Stimulated activated CD4-positive, alpha-beta T cell treated with anti-CD3 and anti-CD28 coated beads, Interleukin-4, amount 100 ng/mL, for 48 hours (primary cell): ENCODE data around the gene CCDC24.

Experiments used
- DNase-seq, 2 donors: peaks; one replicate each; pipeline ENCODE4 v3.0.0-alpha.2; 2020; ENCODE audit warnings: low read depth in 2 of 2

The CCDC24 gene

DNA sequence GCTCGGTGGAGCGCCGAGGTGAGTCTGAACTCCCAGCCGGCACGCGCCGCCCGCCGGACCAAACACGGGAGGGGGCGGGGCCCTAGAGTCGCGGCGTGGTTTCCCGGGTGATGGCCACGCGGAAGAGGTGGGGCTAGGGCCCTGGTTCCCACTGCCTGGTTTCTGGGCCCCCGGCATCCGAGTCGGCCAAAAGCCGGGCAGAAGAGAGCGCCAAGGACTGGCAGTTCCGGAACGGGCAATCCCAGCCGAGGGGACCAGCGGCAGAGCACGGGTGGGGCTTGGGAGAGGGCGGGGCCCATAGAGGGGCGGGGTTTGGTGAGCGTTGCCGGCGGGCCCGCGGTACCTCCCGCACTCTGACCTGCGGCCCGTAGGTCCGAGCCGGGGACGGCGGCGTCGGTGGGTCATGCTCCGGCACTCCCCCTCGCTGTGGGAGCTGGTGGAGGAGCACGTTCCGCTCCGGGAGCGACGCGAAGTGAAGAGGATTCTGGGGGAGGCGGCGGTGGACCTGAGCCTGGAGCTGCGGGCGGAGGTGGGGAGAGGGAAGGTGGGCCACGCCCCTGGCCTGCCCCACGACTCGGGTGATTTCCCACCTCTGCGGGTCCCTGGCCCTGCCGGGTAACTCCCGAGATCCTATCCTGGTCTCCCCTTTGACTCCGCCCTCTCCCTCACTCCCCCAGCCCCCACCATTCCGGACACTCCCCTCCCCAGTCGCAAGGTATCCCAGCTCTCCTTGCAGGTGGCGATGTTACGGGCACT, at the start of gene CCDC24:
CCDC24 (plus strand) TSS at position 124 of the 756 bp plus-strand sequence; CDS start at position 404, 280 bp downstream.
- DNase-seq, result peak; percentile 60 to 76

DNA sequence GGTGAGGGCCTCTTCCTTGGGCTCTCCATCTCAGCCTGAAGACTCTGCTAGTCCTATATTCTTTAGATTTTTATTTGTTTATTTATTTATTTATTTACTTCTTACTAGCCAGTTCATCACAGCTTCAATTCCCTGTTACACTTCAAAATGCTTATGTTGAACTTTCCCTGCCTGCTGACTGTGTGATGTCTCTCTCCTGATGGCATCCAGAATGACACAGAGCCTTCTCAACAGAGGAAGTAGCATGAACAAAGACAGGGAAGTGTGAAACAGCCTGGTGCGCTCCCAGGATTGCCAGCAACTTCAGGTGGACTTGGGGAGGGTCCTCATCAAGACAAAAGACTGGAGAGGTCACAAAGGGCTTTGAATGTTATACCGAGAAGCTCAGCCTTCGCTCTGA, 49.0 kb upstream of the CCDC24 start:
- no peak for DNase-seq

DNA sequence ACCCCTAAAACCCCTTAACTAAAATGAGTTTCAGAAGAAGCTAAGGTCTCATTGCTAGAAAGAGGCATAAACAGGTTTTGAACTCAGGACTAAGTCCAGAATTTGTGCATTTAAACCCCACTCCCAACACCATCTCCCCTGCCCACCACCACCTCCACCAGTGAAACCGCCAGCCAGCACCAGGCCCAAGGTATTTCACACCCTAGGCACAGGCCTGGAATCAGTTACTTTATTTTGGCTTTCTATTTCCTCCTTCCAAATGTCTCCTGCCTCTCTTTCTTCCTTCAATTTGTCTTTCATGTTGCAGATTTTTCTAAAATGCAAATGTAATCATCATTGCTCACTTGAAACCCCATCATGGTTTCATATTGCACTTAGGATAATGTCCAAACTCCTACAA, 46.5 kb upstream of the CCDC24 start:
- DNase-seq, result no peak

DNA sequence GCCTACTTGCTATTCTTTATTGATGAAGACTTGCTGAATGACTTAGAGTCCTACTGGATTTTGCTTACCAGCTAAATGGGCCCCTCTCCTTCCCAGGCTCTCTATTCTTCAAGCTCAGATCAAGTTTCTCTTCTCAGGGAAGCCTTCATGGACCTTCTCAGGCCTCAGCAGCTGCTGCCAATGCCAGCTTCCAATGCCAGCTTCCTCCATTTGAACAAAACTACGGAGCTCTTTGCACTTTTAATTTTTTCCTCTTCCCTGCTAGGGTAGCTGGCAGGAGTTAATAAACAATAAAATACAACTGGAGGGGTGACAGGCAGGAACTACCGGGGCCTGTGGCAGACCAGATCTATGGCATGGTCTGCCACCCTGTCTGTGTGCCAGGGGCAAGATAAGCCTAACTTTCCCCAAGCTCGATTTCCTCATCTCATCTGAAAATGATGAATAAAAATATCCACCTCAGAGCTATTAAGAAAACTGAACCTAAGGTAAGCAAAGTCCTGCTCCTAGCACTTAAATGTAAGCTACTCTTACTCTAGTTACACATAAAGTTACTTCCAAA, 45.6 kb upstream of the CCDC24 start:
- no peak for DNase-seq

DNA sequence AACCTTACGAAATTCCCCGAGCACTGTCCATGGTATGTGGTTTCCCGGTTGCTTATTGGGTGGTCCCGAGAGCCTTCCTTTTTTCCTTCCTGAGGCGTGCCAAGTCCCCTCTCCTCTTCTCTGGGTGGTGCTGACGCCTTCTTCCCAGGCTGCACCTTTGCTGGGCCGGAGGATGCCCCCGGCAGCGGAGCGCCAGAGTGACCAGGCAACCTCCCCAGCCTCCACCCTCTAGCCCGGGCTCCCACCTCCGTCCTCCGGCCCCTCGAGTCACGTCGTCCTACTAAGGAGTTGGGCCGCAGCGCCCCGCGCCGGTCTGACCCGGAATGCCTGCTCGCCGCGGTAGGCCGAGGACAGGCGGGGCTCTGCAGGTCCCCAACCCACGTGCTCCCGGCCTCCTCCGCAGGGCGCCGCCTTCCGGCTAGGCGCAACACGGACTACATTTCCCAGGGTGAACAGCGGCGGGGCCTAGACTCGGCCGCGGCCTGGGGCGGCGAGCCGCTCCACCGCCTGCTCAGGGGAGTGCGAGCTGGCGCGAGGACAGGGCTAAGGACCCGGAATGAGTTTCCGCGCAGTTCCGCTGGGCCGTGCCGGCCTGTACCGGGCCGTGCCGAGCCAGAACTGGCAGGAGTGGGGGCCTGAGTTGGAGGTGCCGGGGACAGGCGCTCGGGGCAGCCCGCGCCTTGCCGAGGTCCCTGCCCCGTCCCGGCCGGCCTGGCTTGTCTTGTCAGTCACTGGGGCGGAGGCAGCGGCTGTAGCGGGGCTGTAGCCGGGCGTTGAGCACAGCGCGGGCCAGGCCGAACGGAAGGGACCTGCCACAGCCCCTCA, 45.0 kb upstream of the CCDC24 start, which contains the start of gene IPO13:
IPO13 (plus strand) TSS at position 715 of the 825 bp plus-strand sequence. CDS start 651 bp downstream, outside the sequence.
- peak; percentile 90 to 95 for DNase-seq

DNA sequence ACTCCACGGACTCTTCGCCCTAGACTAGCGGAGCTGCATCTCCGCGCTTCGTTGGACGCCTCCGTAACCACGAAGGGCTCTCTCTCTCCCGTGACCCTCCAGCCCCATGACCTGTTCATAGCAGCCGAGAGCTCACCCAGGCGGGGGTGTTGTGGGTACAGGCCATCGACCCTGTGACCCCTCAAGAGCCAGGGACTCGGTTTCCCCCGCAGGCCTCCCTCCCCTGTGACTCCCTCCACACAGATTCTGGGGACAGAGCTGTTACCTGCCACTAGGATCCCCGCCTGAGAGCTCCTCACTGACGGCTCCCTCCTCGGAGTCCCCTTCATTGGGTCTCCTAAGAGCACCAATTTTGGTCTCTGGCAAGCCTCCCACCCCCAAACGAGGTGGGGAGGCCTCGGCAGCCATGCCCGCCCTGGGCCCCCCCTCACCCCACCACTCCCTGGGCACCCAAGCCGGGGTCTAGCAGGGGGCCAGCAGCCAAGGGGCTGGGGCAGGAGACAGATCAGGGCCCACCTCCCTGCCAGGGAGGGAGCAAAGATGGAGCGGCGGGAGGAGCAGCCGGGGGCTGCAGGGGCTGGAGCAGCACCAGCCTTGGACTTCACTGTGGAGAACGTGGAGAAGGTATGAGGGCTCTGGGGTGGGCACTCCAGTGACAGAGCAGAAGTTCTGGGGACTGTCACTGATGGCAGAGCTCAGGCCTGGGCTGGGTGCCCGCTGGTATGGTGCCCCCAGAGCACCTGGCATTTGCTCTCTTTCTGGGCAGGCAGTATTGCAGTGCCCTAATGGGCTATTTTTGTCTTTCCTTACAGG, 44.1 kb upstream of the CCDC24 start:
- no peak for DNase-seq

DNA sequence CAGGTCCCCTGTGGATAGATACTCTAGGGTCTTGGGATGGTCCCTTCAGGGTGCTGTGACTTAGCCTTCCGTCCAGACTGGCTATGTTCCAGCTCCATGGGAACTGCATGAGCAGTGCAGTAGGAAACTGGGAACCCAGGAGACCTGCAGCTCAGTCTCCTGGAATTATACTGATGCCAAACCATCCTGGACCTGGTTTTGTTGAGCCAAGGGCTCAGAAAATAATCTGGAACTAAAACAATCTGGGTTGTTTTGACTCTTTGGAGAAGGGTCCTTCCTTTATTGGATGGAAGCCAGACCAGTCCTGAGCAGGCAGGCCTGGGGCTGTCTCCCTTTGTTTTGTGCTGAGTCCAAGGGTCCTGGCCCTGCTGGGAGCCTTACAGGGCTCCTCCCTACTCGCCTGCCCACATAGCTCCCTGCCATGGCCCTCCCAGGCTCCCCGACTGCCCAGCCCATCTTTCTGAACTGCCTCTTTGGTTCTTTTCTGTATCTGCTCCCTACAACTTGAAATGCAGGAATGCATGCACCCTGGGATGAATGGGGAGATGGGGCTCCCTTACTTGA, 43.4 kb upstream of the CCDC24 start:
- no peak for DNase-seq

DNA sequence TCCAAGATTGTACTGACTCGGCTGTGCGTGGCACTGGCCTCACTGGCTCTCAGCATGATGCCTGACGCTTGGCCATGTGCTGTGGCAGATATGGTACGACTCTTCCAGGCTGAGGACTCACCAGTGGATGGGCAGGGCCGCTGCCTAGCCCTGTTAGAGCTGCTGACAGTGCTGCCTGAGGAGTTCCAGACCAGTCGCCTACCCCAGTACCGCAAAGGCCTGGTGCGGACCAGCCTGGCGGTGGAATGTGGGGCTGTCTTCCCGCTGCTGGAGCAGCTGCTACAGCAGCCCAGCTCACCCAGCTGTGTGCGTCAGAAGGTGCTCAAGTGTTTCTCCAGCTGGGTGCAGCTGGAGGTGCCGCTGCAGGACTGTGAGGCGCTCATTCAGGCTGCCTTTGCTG, 41.7 kb upstream of the CCDC24 start:
- DNase-seq, result no peak

DNA sequence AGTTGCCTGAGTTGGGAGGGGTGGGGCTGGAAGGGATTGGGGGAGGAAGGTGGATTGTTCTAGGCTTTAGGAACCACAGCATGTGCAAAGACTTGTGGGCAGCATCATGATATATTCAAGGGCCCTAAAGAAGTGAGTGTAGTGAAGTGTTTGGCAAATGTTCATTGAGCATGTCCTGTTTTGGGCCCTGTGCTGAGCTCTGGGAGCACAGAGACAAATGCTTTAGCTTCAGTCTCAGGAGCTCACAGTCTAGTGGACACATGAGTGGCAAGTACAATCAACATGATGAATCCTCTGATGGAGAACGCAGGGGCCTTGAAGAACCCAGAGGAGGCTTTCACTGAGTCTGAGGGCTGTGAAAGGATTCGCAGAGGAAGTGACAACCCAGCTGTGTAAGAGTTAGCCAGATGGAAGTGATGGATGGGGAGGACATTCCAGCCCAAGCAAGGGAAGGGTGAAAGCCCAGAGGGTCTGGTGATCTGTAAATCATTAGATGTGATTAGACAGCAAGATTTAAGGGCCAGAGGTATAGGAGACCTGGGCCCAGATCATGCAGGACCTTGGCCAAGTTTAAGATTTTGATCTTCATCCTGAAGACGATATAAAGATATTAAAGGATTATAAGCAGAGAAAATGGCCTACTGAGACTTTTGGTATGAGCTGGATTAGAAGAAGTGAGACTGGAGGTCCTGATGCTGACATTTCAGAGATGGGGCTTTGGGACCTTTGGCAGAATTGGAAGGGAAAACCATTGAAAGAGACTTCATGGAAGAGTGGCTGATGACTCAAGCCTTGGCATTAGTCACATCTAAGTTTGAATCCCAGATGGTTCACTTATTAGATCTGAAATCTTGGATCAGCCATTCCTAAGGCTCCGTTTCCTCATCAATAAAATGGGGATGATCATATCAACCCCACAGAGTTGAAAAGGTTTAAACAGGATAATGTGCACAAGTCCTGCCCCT, 40.1 kb upstream of the CCDC24 start:
- DNase-seq, result no peak

DNA sequence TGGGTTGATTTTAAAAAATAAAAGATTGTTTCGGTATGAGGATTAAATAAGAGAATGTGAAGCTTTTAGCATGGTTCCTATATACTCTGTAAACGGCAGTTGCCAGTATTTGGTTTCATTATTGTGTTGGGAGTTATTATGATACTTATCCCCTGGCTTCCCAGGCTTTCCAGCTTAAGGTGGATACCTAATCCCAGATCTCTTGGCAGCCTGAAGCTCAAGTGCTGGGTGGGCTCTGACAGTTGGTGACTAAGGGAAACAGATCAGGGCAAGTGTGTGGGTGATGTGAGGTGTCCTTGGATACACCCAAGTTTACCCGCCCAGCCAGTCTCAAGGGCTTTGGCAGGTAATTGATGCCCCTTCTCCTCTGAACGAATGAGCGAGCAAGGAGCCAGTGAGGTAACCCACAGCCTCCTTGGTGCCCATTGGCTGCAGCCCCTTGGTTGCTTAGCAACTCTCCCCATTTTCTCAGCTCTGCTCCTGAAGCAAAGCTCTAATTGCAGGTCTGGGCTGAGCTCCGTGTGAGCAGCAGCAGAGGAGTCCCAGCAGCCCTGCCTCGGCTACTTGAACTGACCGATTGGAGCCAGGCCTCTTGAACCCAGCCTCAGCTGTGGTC, 38.6 kb upstream of the CCDC24 start:
- no peak for DNase-seq

DNA sequence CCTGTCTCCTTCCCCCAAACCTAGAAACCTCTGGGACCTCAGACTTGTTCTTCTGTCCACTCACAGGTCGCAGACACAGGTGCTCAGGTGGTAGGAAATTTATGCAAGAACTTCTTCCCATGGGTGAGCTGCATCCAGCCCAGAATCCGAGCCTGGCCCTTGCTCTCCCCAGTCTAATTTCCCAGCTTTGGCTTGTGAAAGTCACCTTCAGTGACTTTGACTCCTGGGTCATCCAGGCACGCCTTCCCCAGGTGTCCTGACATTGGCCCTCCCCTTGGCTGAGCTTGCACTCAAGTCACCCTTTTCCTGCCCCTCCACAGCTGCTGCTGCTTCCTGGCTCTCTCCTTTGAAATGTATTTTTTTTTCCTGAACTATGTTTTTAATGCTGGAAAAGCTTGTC, 38.0 kb upstream of the CCDC24 start:
- no peak for DNase-seq

DNA sequence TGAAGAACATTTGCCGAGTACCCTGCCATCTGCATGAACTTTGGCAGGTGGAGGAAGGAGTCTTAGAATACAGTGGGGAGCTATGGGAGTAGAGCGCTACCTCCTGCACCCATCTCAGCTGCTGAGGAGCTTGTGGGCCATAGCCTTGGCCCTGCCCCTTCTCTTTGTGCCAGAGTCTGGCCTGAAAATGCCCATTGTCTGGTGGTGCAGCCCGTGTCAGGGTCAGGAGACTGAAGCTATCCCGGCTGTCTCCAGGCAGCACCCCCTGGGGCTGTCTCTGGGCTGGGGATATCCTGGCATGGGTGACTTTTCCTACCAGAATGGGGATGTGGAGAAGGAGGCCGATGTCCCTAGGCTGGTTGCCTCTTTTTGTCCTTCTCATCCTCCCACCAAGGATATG, 37.4 kb upstream of the CCDC24 start:
- no peak for DNase-seq

DNA sequence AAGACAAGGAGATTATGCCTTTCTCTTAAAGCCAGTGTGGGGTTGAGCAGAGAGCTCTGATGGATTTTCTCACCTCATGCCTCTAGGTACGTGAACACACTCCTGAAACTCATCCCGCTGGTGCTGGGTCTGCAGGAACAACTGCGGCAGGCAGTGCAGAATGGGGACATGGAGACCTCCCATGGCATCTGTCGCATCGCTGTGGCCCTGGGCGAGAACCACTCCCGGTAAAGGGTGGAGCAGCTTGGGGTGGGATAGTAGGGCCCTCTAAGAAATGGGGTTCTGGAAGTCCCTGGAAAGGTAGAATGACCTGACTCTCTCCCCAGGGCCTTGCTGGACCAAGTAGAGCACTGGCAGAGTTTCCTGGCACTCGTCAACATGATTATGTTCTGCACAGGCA, 35.2 kb upstream of the CCDC24 start:
- DNase-seq, result no peak

DNA sequence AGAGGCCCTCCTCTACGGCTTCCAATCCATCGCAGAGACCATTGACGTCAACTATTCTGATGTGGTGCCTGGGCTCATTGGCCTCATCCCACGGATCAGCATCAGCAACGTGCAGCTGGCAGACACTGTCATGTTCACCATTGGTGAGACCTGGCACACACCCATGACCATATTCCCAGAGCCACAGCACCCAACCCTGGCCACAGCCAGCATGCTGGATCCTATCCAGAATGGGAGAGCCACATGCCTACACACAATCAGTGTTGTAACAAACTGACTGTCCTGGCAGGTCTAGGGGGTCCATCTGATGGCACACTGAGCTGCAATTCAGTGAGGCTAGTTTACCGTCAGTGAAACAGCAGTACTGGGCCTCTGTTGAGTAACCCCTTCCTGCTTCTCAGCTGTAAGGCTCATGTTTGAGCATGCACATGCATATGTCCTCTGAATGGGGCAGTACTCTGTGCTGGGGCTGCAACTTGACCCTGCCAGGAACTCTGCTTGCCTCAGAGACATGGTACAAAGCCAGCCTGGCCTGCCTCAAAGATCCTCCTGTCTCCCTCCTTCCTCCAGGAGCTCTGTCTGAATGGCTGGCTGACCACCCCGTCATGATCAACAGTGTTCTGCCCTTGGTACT, 33.9 kb upstream of the CCDC24 start:
- no peak for DNase-seq

DNA sequence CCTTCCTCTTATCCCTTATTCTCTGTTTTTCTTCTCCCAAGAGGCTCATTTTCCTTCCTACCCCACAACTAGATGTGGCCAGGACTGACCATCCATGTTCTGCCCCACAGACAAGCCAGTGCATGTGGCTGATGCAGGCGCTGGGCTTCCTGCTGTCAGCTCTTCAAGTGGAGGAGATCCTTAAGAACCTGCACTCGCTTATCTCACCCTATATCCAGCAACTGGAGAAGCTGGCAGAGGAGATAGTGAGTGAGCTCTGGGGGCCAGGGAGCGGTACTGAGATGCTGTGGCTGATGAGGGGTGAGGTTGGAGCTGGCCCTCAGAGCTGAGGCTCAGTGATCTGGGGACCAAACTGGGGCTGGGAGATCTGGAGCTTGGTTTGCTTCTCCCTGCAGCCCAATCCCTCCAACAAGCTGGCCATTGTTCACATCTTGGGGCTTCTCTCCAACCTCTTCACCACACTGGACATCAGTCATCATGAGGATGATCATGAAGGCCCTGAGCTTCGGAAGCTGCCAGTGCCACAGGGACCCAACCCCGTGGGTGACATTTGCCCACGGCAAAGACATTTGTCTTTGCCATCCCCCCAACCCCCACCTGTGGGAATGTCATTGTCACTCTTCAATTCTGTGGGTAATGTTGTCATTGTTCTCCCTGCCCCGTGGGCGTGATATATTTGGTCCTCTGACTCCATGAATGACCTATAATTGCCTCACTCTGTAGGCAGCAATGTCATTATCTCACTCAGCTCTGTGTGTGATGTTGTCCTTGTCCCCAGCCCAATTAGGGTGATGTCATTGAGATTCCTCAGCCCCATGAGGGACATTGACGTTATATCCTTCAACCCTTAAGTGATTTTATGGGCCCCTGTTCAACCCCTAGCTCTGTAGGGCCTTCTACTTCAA, 32.8 kb upstream of the CCDC24 start:
- DNase-seq, result no peak

DNA sequence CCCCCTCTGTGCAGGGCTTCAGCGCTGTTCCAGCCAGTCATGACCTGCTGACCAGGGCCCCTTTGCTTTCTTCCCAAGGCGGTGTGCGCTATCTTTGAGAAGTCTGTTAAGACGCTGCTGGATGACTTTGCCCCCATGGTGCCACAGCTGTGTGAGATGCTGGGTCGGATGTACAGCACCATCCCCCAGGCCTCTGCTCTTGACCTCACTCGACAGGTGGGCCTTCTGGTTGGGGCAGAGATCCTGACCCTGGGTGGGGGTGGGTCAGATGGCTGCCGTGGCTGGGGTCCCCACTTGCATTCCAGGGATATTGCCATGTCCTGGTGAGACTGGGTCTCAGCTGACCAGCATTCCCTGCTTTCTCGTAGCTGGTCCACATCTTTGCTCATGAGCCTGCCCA, 30.6 kb upstream of the CCDC24 start:
- DNase-seq, result no peak

DNA sequence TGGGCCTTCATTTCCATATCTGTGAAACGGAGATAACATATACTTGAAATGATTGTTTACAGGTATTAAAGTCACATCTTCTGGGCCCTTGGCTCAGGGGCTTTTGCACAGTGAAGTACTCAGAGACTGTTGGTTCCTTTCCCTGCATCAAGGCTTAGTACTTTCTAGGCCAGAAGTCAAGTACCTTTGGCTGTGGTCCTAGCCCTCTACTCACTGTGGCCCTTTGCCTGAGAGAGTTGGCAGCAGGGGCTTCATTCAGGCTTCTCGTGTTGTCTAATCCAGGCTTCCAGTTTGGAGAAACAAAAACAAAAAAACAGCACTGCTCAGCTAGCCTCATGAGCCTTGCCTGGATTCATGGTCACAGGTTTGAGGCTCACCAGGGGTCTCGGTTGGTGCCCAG, 29.7 kb upstream of the CCDC24 start:
- no peak for DNase-seq

DNA sequence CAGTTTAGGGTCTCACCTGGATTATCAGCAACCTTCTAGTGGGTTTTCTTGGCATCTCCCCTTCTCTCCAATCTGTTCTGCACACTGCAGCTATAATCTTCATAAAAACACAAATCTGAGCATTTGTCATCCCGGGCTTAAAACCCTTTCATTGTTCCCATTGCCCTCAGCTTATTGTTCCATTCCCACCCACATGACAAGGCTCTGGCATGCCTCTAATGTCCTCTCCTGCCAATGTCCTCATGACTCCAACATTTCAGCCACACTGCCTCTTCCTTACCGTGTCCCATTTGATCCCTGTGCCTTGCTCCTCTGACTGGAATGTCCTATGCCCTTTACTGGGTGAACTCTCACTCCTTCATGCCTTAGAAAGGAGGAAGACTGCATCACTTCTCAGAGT, 29.1 kb upstream of the CCDC24 start:
- DNase-seq, result no peak
